Stomach smooth muscle (tissue), 2 donors: ENCODE measurements around the gene RPL22.

Experiments
- H3K27ac ChIP-seq: one replicate; pipeline ENCODE4 v1.7.0; 2013; ENCODE audit warnings: mild to moderate bottlenecking, low read length, inconsistent platforms
- H3K27me3 ChIP-seq, 2 donors: one replicate each; pipeline ENCODE4 v1.7.0; 2013; ENCODE audit warnings: low read length in 2 of 2; ENCODE audit not compliant: insufficient read depth in 2 of 2, control insufficient read depth in 1 of 2
- H3K36me3 ChIP-seq, 2 donors: one replicate each; pipeline ENCODE4 v1.7.0; 2013; ENCODE audit warnings: low read length in 2 of 2; ENCODE audit not compliant: control insufficient read depth in 2 of 2, insufficient read depth in 2 of 2
- H3K4me1 ChIP-seq: one replicate; pipeline ENCODE4 v1.7.0; 2013; ENCODE audit warnings: low read length; ENCODE audit not compliant: control insufficient read depth, insufficient read depth
- H3K4me3 ChIP-seq, 2 donors: one replicate each; pipeline ENCODE4 v1.7.0; 2013; ENCODE audit warnings: low read length in 2 of 2
- H3K9ac ChIP-seq, 2 donors: one replicate each; pipeline ENCODE4 v1.7.0; 2013; ENCODE audit warnings: low read length in 2 of 2, mild to moderate bottlenecking in 1 of 2
- H3K9me3 ChIP-seq, 2 donors: one replicate each; pipeline ENCODE4 v1.7.0; 2013; ENCODE audit warnings: low read length in 2 of 2; ENCODE audit not compliant: control insufficient read depth in 2 of 2
- donor health status: healthy.
- donor health status: Pancreatic carcinoma.

The RPL22 gene

DNA sequence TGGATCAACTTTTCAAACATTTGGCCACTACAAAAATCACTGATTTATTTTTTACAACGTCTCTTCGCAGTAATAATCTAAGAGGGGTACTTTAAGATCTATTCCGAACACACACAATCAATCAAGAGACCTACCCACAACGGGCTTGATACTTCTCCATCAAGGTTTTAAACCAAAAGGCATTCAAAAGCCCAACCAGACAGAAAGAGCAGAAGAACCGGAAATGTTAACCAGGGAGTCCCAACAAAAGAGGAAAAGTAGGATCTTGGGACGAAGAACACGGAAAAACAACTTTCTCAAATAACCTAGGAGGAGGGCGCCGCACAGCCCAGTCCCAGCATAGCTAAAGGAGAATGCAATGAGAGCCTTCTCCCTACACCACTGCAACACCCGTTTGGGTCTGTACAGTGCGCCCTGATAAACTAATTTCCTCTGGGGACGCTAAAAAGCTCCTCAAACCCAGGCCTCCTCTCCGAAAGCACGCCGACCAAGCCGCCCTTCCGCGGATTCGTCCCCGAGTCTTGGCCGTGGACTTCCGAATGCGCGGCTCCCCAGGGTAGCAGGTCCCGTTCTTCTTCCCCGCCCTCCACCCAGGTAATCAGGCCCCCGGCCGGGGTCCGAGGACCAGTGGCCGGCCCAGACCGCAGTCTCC is 623 bp downstream of the RPL22 start:
- Histone ChIP-seq H3K27ac (peak overlapping the region; percentile 90), H3K9me3 (no peaks in the 10 kb centered on the region)

DNA sequence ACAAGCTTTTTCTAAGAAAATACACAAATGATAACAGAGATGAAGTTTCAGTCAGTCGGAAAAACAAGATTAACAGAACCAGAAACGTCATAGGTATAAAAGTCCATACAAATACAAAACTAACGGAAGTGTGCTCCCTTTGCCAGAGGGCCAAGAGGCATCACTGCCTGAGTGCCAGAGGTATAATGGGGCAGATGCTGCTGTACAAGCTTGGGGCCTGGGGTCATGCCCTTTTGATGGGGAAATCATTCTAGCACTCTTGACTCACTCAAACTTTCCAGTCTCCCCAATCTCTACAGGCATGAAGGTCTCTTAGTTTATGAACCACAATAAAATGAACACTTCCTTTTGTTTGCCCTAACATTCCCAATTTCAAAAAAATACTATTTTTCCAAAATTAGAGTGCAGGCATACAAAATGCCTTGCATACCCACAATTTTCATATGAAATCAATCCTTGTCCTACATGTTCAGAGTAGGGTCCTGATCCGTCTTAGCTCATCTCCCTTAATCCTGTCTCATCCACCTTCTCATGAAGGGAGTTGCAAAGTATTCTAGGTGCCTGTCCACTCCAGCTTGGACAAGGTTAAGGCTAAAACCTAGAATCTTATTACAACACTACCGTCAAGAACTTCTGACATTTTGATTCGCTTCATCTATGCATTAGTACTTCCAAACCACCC is 1.5 kb downstream of the RPL22 start:
- peak overlapping the region; percentile 93 to 96 for H3K9ac ChIP-seq
- H3K4me1 ChIP-seq = peaks cover 22% of the 10 kb centered on the region
- no peaks in the 10 kb centered on the region for H3K9me3 ChIP-seq
- peaks cover 18 to 27% of the 10 kb centered on the region in 2 donors for H3K36me3 ChIP-seq
- no peaks in the 10 kb centered on the region for H3K27me3 ChIP-seq
- no peak overlapping the region for H3K27ac ChIP-seq
- peak overlapping the region; percentile 89 to 94 for H3K4me3 ChIP-seq

More for the DNA sequence above, 623 bp downstream of the RPL22 start:
- peak overlapping the region; percentile 93 to 96 for H3K9ac ChIP-seq
- H3K27me3 ChIP-seq = no peaks in the 10 kb centered on the region
- peaks cover 22% of the 10 kb centered on the region for H3K4me1 ChIP-seq
- peak overlapping the region; percentile 89 to 94 for H3K4me3 ChIP-seq
- peaks cover 11 to 20% of the 10 kb centered on the region in 2 donors for H3K36me3 ChIP-seq

DNA sequence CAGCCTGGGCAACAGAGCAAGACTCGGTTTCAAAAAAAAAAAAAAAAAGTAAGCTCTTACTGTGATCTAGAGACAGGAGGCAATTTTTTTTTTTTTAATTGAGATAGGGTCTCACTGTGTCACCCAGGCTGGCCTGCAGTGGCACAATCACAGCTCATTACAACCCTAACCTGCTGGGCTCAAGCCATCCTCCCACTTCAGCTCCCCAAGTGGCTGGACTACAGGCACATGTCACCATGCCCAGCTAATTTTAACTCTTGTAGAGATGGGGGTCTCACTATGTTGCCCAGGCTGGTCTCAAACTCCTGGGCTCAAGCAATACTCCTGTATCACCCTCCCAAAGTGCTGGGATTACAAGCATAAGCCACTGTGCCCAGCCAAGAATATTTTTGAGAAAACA is 7.4 kb downstream of the RPL22 start:
- H3K9ac ChIP-seq = no peak overlapping the region
- no peaks in the 10 kb centered on the region for H3K9me3 ChIP-seq
- H3K4me3 ChIP-seq = no peak overlapping the region
- peaks cover 31 to 33% of the 10 kb centered on the region in 2 donors for H3K36me3 ChIP-seq
- no peaks in the 10 kb centered on the region for H3K27me3 ChIP-seq
- H3K4me1 ChIP-seq = no peaks in the 10 kb centered on the region
- H3K27ac ChIP-seq = no peak overlapping the region

- Histone ChIP-seq H3K27me3 (no peaks in the 10 kb centered on the region), H3K4me1 (peaks cover 7% of the 10 kb centered on the region), H3K9ac (no peak overlapping the region), H3K9me3 (no peaks in the 10 kb centered on the region), H3K36me3 (peaks cover 21 to 23% of the 10 kb centered on the region in 2 donors), H3K27ac (no peak overlapping the region), H3K4me3 (no peak overlapping the region)
Observed at GRCh38 chr1:6188466-6188865, 10.9 kb downstream of the RPL22 start.

GRCh38 chr1:6185635-6186382 is 13.6 kb downstream of the RPL22 start:
- Histone ChIP-seq H3K27ac (no peak overlapping the region), H3K4me3 (no peak overlapping the region), H3K36me3 (peaks cover 14 to 18% of the 10 kb centered on the region in 2 donors), H3K27me3 (no peaks in the 10 kb centered on the region), H3K9me3 (no peaks in the 10 kb centered on the region), H3K9ac (peak overlapping the region in 1 of 2 donors; percentile 42), H3K4me1 (peaks cover 12% of the 10 kb centered on the region)

DNA sequence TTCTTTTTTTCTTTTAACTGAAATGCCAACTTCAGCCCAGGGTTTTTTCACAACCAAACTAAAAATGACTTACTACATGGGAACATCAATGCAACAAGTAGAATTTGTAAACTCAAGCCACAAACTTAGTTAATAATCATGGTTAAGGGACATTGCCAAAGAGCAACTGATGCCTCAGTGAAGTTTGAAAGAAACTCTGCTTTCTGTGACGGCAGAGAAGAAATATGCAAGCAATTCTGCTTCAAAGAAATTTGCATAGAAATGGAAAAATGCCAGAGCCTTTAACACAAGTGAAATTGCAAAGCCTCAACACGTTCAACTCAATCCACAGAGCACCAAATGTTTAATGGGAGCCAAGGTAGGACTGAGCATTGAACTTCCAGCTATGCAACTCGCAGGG is 14.2 kb downstream of the RPL22 start:
- peaks cover 13% of the 10 kb centered on the region for H3K4me1 ChIP-seq
- no peaks in the 10 kb centered on the region for H3K9me3 ChIP-seq
- H3K36me3 ChIP-seq = peaks cover 11 to 14% of the 10 kb centered on the region in 2 donors
- H3K27me3 ChIP-seq = peaks cover 0 to 3% of the 10 kb centered on the region in 2 donors
- H3K9ac ChIP-seq = no peak overlapping the region
- no peak overlapping the region for H3K27ac ChIP-seq
- H3K4me3 ChIP-seq = no peak overlapping the region

DNA sequence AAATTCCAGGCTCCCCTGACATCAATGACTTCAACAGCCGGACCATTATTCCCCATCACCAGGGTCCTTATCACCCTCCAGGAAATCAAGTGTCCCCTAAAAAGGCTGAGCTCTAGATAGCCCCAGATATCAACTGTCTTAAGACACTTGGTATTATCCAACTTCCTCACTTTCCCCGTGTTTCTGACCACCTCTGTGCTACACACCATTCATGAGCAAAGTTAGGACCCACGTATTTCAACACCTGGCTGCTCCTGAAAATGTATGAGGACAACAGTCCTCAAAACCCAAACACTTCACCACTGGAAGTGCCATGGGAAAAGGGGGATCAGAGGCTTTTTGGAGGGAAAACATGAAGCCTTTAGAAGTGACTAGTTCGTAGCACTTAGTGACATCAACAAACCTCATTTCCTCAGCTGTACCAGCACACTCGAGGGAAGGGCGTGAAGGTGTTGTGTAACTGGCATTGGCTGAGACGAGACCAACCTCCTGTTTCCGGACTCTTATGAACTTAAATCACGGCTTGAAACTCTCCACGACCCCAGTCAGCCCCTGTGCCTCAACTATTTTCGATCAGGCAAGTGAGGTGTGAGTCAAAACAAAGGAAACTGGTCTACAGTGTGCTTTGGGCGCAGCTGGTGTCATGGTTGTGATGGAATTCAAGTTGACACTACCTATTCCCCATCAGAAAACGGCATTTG is 15.2 kb downstream of the RPL22 start:
- Histone ChIP-seq H3K4me1 (peaks cover 14% of the 10 kb centered on the region), H3K36me3 (peaks cover 6 to 9% of the 10 kb centered on the region in 2 donors), H3K4me3 (no peak overlapping the region), H3K27me3 (peaks cover 0 to 3% of the 10 kb centered on the region in 2 donors), H3K9ac (no peak overlapping the region), H3K9me3 (no peaks in the 10 kb centered on the region), H3K27ac (no peak overlapping the region)

DNA sequence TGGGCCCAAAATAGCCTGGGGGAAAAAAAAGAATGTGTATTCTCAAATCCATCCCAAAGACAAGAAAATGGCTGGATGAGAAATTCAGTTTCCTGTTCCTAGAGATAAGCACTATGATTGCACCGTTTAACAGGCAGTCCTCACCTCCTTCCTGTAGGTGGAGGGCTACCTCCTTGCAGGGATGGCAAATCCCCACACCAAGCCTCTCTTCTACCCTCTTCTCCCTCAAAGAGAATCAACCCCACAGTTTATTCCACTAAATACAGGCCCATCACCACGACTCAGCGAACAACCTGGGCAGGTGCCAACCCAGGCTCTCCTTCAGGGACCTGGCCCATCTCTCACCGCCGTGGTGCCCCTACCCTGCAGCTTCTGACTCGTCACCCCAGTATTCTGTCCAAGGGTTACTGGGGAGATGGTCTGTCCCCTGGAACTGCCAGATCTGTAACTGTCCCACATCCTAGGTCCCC is 15.8 kb downstream of the RPL22 start:
- Histone ChIP-seq H3K27ac (no peak overlapping the region), H3K9ac (no peak overlapping the region), H3K4me3 (no peak overlapping the region), H3K9me3 (no peaks in the 10 kb centered on the region), H3K4me1 (peaks cover 20% of the 10 kb centered on the region), H3K27me3 (peaks cover 5 to 9% of the 10 kb centered on the region in 2 donors), H3K36me3 (peaks cover 3 to 9% of the 10 kb centered on the region in 2 donors)

GRCh38 chr1:6181347-6181770 is 18.0 kb downstream of the RPL22 start:
- Histone ChIP-seq H3K36me3 (peaks cover 3 to 9% of the 10 kb centered on the region in 2 donors), H3K9ac (no peak overlapping the region), H3K9me3 (no peaks in the 10 kb centered on the region), H3K4me1 (peaks cover 23% of the 10 kb centered on the region), H3K4me3 (peak overlapping the region in 1 of 2 donors; percentile 15), H3K27ac (peak overlapping the region; percentile 24), H3K27me3 (peaks cover 19 to 31% of the 10 kb centered on the region in 2 donors)

DNA sequence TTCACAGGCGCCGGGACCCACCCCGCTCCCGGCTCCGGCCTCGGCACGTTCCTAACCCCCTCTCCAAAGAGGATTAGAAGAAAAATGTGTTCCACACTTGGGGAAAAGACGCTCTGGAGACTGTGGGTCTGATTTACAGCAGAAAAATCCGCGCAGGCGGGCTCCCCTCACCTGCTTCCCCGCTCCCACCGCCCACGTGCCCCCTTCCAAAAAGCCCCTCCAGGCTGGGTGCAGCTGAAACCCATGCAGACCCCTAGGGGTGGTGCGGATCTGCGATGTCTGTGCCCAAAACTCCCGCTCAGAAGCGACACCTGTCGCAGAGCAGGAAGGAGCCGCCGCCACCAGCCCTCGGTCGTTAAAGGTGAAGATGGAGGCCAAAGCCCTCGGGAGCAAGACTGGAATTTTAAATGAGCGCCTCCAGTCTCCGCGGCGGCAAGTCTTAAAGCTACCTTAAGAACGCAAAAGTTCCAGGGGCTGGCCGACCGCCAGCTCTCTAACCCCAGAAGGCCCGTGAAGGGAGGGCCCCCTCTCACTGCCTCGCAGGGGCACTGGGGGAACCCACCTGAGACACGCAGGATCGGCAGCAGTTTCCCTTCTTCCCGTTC is 18.6 kb downstream of the RPL22 start:
- H3K36me3 ChIP-seq = peaks cover under 1 to 8% of the 10 kb centered on the region in 2 donors
- H3K9ac ChIP-seq = no peak overlapping the region
- H3K4me1 ChIP-seq = peaks cover 23% of the 10 kb centered on the region
- H3K9me3 ChIP-seq = no peaks in the 10 kb centered on the region
- H3K27ac ChIP-seq = peak overlapping the region; percentile 24
- peaks cover 20 to 33% of the 10 kb centered on the region in 2 donors for H3K27me3 ChIP-seq
- peak overlapping the region in 1 of 2 donors; percentile 15 for H3K4me3 ChIP-seq
